NCI-H526 (cell line): ENCODE data around the gene ATP2A1.
"Not testable (repeated sequence)": the region's sequence is repeated elsewhere in the genome, so short reads cannot be mapped to it uniquely, and the experiment has no call there.

Experiments used
- DNase-seq, 2 experiments: peaks; one replicate each; lab custom pipeline; 2025; lab: John Stamatoyannopoulos, UW

Gene ATP2A1

DNA sequence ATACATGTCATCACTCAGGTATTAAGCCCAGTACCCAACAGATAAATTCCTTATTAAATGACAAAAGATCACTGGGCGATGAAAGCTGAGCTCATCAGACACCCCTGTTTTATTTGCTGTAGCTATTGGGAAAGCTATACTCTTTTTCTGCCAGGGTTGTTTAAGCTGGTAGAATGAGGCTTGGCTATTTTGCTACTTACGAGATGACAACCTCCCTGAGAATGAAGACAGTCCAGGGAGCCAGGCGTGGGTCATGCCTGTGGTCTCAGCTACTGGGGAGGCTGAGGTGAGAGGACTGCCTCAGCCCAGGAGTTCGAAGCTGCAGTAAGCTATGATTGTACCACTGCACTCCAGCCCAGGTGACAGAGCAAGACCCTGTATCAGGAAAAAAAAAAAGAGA, 19.0 kb upstream of the ATP2A1 start:
- no peak for DNase-seq

DNA sequence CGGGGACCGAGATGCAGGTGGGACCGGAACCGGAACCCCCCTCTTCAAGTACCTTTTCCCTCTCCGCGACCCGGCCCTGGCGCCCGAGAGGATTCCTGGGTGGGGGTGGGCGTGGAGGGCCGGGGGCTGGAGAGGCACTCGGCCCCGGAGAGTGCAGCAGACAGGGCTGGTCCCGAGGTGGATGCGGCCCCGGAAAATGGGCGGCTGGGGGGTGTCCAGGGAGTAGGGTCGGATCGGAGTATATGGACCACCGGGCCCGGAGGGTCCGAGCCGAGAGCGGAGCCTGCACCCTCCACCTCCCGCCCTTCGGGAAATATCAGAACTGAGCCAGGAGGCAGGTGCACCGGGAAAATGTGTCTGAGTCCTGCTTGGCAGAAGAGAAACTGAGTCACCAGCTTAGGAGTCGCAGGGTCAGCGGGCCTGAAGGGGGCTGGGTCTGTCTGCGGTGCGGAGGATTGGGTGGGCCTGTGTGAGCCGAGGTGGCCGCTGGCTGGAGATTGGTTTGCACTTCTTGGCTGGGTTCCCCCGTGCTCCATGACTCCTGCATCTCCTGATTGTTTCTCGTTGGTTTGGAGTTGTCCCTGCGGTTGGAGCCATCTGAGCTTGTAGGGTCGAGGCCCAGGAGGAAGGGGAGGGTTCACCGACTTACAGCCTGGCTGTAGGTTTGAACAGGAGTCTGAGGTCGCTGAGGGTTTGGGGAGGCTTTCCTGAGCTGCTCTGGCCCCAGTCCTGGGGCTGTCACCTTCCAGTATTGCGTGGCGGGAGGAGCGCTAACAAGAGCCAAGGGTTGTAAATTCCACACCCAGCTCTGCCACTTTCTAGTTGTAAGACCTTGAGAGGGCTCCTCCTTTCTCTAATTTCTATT, 14.1 kb upstream of the ATP2A1 start:
- no peak for DNase-seq

DNA sequence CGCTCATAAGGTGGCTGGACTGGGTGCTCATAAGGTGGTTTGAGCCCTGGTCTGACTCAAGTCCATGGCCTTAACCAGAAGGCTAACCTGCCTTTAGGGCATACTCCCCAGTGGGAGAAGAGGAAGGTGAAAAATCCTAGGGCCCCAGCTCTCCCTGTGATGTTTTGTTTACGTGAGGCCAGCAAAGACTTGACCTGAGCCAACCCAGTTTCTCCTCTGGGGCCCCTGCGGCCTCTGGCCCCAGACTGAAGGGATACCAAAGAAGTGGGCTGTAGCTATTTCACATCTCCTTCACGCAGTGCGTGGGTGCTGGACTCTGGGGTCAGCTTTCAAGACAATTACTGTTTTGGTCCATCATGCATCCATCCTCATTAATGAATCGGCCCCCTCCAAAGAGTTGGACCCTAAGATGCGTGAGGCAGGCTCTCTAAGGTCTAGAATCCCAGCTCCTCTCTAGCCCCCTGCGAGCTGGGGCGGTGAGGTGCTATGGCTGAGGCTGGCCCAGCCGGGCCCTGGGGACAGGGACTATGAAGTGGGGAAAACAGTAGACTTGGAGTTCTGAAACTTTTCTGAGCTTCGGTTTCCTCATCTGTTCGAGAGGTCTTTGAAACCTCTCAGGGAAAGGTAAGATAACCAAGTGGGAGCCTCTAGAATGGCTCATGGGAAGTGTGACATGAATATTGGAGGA, 13.1 kb upstream of the ATP2A1 start:
- no peak for DNase-seq

DNA sequence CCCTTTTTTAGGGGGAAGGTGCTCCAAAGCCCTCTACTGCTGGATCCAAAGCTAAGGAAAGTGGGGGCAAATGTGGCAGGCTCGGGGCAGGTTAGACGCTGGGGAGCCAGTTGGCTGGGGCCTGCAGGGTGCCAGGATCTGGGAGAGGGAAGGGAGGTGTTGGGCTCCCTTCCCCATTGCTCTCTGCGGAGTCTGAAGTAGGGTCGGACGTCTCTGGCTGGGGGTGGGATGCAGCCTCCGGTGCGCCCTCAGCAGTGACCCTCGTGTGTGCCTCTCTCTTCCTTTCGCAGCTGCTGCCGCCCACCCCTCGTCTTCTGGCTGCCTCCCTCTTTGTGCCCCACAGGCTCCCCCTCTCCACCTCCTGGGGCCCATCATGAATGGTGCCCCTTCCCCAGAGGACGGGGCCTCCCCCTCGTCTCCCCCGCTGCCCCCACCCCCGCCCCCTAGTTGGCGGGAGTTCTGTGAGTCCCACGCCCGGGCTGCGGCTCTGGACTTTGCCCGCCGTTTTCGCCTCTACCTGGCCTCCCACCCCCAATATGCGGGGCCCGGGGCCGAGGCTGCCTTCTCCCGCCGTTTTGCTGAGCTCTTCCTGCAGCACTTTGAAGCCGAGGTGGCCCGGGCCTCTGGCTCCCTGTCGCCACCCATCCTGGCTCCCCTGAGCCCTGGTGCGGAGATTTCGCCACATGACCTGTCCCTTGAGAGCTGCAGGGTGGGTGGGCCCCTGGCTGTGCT, 12.4 kb upstream of the ATP2A1 start:
- DNase-seq: no peak

DNA sequence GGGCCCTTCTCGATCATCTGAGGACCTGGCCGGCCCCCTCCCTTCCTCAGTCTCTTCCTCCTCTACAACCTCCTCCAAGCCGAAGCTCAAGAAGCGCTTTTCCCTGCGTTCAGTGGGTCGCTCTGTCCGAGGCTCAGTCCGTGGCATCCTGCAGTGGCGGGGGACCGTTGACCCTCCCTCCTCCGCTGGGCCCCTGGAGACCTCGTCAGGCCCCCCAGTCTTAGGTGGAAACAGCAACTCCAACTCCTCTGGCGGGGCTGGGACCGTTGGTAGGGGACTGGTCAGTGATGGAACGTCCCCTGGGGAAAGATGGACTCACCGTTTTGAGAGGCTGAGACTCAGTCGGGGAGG, 11.9 kb upstream of the ATP2A1 start:
- no peak for DNase-seq

DNA sequence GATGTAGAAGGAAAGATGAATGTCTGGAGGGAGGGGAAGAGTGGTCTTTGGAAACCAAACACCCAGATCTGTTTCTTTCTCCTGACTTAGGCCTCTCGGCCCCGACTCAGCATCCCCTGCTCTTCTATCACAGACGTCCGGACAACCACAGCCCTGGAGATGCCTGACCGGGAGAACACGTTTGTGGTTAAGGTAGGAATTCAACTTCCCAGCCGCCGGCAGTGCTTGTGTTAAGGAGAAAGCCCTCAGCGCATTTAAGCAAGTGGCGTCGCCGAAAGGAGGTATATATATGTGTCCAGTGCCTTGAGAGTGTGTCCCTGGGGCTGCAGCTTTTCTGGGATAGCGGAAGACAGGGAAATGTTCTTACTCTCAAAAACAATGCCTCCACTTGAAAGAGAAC, 11.0 kb upstream of the ATP2A1 start:
- no peak for DNase-seq

DNA sequence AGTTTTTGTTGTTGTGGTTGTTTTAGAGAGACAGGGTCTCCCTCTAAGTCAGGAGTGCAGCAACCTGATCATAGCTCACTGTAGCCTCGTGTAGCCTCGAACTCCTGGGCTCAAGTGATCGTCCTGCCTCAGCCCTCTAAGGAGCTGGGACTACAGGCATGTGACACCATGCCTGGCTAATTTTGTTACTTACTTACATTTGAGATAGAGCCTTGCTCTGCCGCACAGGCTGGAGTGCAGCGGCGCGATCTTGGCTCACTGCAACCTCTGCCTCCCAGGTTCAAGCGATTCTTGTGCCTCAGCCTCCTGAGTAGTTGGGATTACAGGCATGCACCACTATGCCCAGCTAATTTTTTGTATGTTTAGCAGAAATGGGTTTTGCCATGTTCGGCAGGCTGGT, 10.6 kb upstream of the ATP2A1 start:
- DNase-seq: not testable (repeated sequence)

DNA sequence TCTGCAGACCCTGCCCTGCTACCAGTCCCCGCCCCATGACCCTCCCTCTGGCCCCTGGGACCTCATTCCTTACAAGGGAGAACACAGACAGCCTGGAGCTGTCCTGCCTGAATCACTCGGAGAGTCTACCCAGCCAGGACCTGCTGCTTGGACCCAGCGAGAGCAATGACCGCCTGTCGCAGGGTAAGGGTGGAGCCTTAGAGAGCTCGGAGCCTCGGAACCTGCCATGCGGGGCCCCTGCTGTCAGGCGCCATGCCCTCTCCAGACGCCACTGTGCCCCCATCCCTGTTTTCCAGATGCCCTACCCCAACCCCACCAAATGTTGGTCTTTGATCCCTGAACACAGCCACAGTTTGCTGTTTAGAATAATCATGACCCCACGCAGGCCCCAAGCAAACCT, 9.1 kb upstream of the ATP2A1 start:
- no peak for DNase-seq

- DNase-seq: no peak
Measured at GRCh38 chr16:28872952-28873351, 5.3 kb upstream of the ATP2A1 start.

- no peak for DNase-seq
Measured at GRCh38 chr16:28873543-28874201, 4.6 kb upstream of the ATP2A1 start.

GRCh38 chr16:28874406-28874805, 3.9 kb upstream of the ATP2A1 start:
- no peak for DNase-seq

DNA sequence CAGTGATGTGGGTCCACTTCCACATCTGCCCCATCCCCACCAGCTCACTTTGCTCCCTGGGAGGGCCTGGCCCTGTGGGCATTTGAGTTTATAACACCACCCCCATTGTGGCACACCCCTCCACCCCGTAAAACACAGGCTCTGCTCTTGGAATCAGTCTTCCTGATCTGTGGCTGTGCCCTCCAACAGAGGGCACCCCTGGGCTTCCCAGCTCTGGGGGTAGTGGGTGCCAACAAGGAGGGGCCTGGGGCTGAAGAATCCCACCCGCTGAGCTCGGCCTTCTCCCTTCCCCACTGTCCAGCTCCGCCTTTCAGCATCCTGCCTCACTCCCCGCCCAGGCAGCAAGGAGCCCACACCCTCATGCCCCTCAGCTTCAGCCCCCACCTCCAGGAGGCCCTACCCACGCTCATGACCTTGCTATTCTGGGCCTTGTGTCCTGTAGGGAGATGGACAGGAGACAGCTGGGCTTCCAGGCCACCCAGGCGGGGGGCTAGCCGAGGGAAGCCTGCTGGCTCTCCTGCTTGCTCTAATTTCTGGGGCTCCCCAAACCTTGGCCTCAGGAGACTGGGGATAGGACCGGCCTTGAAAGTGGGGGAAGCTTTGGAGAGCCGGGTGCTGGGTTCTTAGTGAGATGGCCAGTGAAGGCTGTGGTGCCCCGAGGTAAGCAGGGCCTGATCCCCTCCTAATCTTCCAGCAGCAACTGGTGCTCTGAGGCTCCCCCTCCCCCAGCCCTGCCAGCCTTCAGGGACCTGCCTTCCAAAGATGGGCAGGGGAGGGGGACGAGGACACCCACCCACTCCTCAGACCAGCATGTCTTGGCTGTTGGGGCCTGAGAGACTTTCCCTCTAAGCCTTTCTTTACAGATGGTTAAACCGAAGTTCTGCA, 2.9 kb upstream of the ATP2A1 start:
- no peak for DNase-seq

DNA sequence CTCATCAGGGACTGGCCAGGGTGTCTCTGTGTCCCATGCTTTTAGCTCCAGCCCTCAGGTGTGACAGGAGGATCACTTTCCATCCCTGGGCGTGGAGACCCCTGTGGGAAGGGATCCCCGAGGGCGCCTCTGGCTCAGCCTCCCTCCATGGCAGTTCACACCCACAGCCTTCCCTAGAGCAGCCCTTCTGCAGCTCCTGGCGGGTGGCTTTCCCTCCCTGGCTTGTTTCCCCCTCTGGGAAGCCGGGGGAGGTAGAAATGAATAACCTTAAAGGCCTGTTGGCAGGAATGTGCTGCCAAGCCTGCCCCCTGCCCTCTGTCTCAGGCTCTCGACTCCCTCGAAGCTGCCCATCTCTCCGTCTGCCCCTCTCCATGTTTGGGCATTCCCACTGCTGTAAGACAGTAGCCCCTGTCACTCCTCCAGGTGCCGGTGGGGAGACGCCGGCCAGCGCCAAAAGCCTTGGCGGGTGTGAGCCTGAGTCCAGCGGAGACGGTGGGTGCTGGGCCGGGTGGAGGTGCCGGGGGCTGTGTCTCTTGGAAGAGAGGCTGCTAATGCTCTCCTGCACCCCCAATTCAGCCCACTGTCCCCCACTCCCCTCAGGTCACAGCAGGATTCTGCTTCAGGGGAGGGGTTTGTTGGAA, 2.1 kb upstream of the ATP2A1 start:
- DNase-seq: no peak

DNA sequence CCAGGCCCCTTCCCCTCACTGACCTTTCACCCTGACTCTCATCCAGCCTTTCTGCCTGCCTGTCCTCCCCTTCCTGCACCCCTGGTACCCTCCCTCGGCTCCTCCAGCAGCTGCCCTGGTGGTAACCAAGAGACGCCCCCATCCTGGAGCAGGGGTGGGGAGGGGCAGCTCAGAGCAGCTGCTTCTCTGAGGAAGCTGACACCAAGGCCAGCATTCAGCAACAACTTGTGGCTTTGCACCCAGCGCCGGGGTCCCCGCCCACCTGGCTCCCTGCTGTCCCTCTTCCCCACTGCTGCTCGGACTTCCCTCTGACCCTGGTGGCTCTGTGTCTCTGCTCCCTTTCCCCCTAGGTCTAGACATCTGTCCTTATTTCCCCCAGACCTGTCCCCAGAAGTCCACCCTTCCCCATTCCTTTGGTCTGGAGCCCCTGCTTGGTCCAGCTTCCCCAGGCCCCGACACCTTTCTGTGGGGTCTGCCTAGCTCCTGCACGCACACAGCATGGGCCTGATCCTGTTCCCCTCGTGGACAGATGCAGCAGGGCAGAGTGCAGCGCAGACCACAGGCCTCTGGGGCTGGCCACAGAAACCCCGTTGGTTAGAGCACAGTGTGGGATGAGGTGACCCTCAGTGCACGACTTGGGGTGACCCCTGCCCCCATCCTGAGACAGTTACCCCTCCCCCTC, 1.2 kb upstream of the ATP2A1 start:
- DNase-seq: no peak

DNA sequence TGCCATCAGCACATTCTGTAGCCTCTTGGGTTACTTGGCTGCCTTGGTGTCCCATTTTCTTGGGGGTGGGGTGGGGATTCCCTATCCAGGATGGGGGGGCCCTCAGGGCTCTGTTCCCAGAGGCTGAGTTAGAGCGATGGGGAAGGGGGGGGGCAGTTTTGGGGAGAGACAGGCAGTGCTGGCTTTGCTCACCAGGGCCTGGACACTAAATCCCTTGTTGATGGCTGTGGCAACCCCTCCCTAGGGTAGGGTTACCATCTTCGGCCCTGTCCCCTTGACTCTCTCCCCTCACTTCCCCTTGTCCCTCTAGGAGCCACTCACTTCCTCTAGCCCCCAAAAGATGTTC, 660 bp upstream of the ATP2A1 start:
- DNase-seq: no peak

- no peak for DNase-seq
Measured at GRCh38 chr16:28879261-28879840, 1.1 kb downstream of the ATP2A1 start.

GRCh38 chr16:28879841-28880588, 1.7 kb downstream of the ATP2A1 start:
- peak; percentile 70 to 93 for DNase-seq

DNA sequence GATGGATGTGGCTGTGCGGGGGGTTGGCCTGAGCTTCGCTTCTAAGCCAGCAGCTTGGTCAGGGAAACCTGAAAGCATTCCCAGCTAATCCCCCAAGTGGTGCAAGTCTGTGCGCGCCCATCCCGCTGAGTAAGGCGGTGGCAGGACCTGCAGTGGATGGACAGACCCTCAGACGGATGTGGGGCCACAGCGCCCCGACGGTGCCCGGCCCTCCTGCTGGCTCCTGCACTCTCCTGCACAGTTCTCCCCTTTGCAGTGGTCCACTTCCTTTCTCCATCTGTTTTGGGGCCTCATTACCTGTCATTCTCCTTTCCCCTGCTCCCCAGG, 2.3 kb downstream of the ATP2A1 start:
- DNase-seq: no peak

DNA sequence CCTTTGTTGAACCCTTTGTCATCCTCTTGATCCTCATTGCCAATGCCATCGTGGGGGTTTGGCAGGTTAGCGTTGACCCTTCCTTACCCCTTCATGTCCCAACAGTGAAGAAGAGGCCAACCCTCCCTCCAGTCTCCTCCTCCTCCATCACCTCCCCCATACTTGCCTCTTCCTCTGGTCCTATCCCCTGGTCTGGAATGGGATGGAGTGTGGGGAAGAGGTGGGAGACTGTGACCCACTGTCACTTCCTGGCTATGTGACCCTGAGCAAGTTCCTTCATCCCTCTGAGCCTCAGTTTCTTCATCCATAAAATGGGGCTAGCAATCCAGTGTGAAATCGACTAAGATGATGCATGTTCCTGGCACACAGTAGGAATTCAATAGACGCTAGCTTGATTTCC, 2.7 kb downstream of the ATP2A1 start:
- no peak for DNase-seq
